ENCODE data around the gene PRSS53. TPM values are rescaled to one million over a fixed set of nuclear protein-coding genes. Genes with fewer than 3 reads are reported as not detected.

The PRSS53 gene
- polyA plus RNA-seq, 1 of the 3 experiments (the other 2 are of a cell fraction) = 3.1 TPM

- H4K20me1 ChIP-seq (ENCODE audit: insufficient read depth) = no peaks in the 10 kb centered on the region
- H3K9me2 ChIP-seq = no peaks in the 10 kb centered on the region
- H3K79me2 ChIP-seq (ENCODE audit: insufficient read depth) = no peaks in the 10 kb centered on the region
- no peak overlapping the region for H3K9ac ChIP-seq
- H3K27ac ChIP-seq (ENCODE audit: low read depth in 2 of 2, low read length in 1 of 2) = no peak overlapping the region
- no peaks in the 10 kb centered on the region for H3K9me3 ChIP-seq
- peaks cover 0 to 7% of the 10 kb centered on the region in 2 experiments; a peak in 1 of 4 replicates for H3K4me1 ChIP-seq (ENCODE audit: control insufficient read depth in 1 of 2, insufficient read depth in 2 of 2, low read depth in 1 of 2, low read length in 1 of 2)
- H3K4me3 ChIP-seq (ENCODE audit: low read depth in 2 of 2, low read length in 1 of 2) = no peak overlapping the region
- H3K27me3 ChIP-seq (ENCODE audit: insufficient read depth) = no peaks in the 10 kb centered on the region
- peaks cover 4 to 13% of the 10 kb centered on the region in 2 experiments for H3K36me3 ChIP-seq (replicated peaks in 1 of 2; ENCODE audit: control insufficient read depth in 1 of 2, insufficient read depth in 2 of 2, low read length in 1 of 2)
- TF ChIP-seq TCF12 (IDR thresholded peaks at IDR 0.05) = no peak
- POLR2A ChIA-PET = interaction anchor here (1.1 kb wide), 1 partner anchor 11 kb away, joined by 5 read pairs; the partner anchor contains the start of gene KAT8
- H3K4me2 ChIP-seq = no peak overlapping the region
- no peak for DNase-seq
- CTCF ChIA-PET = interaction anchor here (3.9 kb wide), 1 partner anchor 13 kb away, joined by 17 read pairs; no protein-coding TSS in a partner anchor
- peaks cover under 1% of the 10 kb centered on the region for H3F3A ChIP-seq (replicated peaks; ENCODE audit: insufficient read depth)
- 90% methylated on average over 9 of the region's 14 CpGs for WGBS (ENCODE audit: low lambda C conversion rate)
- H2AFZ ChIP-seq (ENCODE audit: low read depth) = no peak overlapping the region
Measured at GRCh38 chr16:31128711-31129567, 40.2 kb upstream of the PRSS53 start.

- WGBS (ENCODE audit: low lambda C conversion rate) = 98% methylated on average over 13 of the region's 13 CpGs
- no peaks in the 10 kb centered on the region for H3K27me3 ChIP-seq (ENCODE audit: insufficient read depth)
- TF ChIP-seq IRF3 (IDR thresholded peaks at IDR 0.05; ENCODE audit: low read depth, low read length) (no peak), CTCF (IDR thresholded peaks at IDR 0.05) (no peak), REST (IDR thresholded peaks at IDR 0.05; ENCODE audit: low read depth, low read length) (no peak), USF1 (IDR thresholded peaks at IDR 0.05; ENCODE audit: borderline replicate concordance, low read depth) (no peak), JUND (IDR thresholded peaks at IDR 0.05) (no peak), PBX3 (IDR thresholded peaks at IDR 0.05) (no peak), ELF1 (IDR thresholded peaks at IDR 0.05) (no peak), FOXM1 (IDR thresholded peaks at IDR 0.05; ENCODE audit: low read depth) (no peak), TEAD4 (IDR thresholded peaks at IDR 0.05; ENCODE audit: borderline replicate concordance, insufficient read depth) (no peak), MAX (IDR thresholded peaks at IDR 0.05; ENCODE audit: low read depth) (no peak), CHD2 (IDR thresholded peaks at IDR 0.05; ENCODE audit: low read length, partially characterized antibody) (no peak)
- H3K27ac ChIP-seq (ENCODE audit: low read depth in 2 of 2, low read length in 1 of 2) = no peak overlapping the region
- H3K9ac ChIP-seq = no peak overlapping the region
- no peak overlapping the region for H2AFZ ChIP-seq (ENCODE audit: low read depth)
- peaks cover 13 to 15% of the 10 kb centered on the region in 2 experiments for H3K36me3 ChIP-seq (replicated peaks in 1 of 2; ENCODE audit: control insufficient read depth in 1 of 2, insufficient read depth in 2 of 2, low read length in 1 of 2)
- no peaks in the 10 kb centered on the region for H3K9me3 ChIP-seq
- POLR2A ChIA-PET = interaction anchor here (2.8 kb wide), 1 partner anchor 10 kb away, joined by 12 read pairs; the partner anchor contains the start of gene KAT8
- no peak for DNase-seq
- H3K4me3 ChIP-seq (ENCODE audit: low read depth in 2 of 2, low read length in 1 of 2) = no peak overlapping the region
- peaks cover 3% of the 10 kb centered on the region for H3F3A ChIP-seq (replicated peaks; ENCODE audit: insufficient read depth)
- H3K9me2 ChIP-seq = no peaks in the 10 kb centered on the region
- no peaks in the 10 kb centered on the region for H3K4me1 ChIP-seq (ENCODE audit: control insufficient read depth in 1 of 2, insufficient read depth in 2 of 2, low read depth in 1 of 2, low read length in 1 of 2)
- CTCF ChIA-PET = interaction anchor here (1.2 kb wide), 1 partner anchor 15 kb away, joined by 6 read pairs; no protein-coding TSS in a partner anchor
- no peaks in the 10 kb centered on the region for H3K79me2 ChIP-seq (ENCODE audit: insufficient read depth)
- H4K20me1 ChIP-seq (ENCODE audit: insufficient read depth) = no peaks in the 10 kb centered on the region
- H3K4me2 ChIP-seq = no peak overlapping the region
Measured at GRCh38 chr16:31127182-31127581, 38.4 kb upstream of the PRSS53 start.
